Ishikawa (cell line): Measurements from ENCODE around the gene MGAT4D.

Source experiments
- CEBPB ChIP-seq: IDR thresholded peaks from 2 replicates; pipeline ENCODE4 v1.6.1; 2012
- EGR1 ChIP-seq: IDR thresholded peaks from 2 replicates; pipeline ENCODE4 v1.6.1; 2012
- EP300 ChIP-seq: IDR thresholded peaks from 2 replicates; pipeline ENCODE4 v1.6.1; 2012; ENCODE audit warnings: borderline replicate concordance
- MAX ChIP-seq: IDR thresholded peaks from 2 replicates; pipeline ENCODE4 v1.6.1; 2012
- REST ChIP-seq: IDR thresholded peaks from 2 replicates; pipeline ENCODE4 v1.6.1; 2012; ENCODE audit warnings: low read depth, mild to moderate bottlenecking
- TAF1 ChIP-seq: IDR thresholded peaks from 2 replicates; pipeline ENCODE4 v1.6.1; 2012; ENCODE audit warnings: low read depth, mild to moderate bottlenecking
- YY1 ChIP-seq: IDR thresholded peaks from 2 replicates; pipeline ENCODE4 v1.6.1; 2012; ENCODE audit warnings: low read depth

GRCh38 chr4:140483445-140483844, 14.6 kb downstream of the MGAT4D start:
- TF ChIP-seq MAX (no peak), REST (no peak), EGR1 (no peak), TAF1 (no peak), EP300 (no peak), YY1 (no peak), CEBPB (no peak)
